GM21526 (cell line): Measurements from ENCODE around the gene PPTC7.
"Not testable (repeated sequence)": the region's sequence is repeated elsewhere in the genome, so short reads cannot be mapped to it uniquely, and the experiment has no call there.

Experiments
- ATAC-seq: cut with Tn5 transposase; IDR thresholded peaks from one replicate; pipeline ENCODE4 v1.9.1; 2021; ENCODE audit warnings: moderate library complexity; ENCODE audit not compliant: unreplicated experiment, low FRiP score

Gene PPTC7

GRCh38 chr12:110562386-110562785 lies 20.7 kb downstream of the PPTC7 start:
- ATAC-seq: not testable (repeated sequence)

- ATAC-seq: no peak
Observed at GRCh38 chr12:110561471-110562201, 21.5 kb downstream of the PPTC7 start.

GRCh38 chr12:110560946-110561345 lies 22.2 kb downstream of the PPTC7 start:
- no peak for ATAC-seq

- ATAC-seq: no peak
Observed at GRCh38 chr12:110560048-110560447, 23.1 kb downstream of the PPTC7 start.

- not testable (repeated sequence) for ATAC-seq
Observed at GRCh38 chr12:110558945-110559344, 24.2 kb downstream of the PPTC7 start.

GRCh38 chr12:110557300-110557699 lies 25.8 kb downstream of the PPTC7 start:
- ATAC-seq: no peak

- no peak for ATAC-seq
Observed at GRCh38 chr12:110556705-110557104, 26.4 kb downstream of the PPTC7 start.

- no peak for ATAC-seq
Observed at GRCh38 chr12:110555577-110556406, 27.3 kb downstream of the PPTC7 start.

- no peak for ATAC-seq
Observed at GRCh38 chr12:110554184-110554583, 28.9 kb downstream of the PPTC7 start.

GRCh38 chr12:110550981-110551380 lies 32.1 kb downstream of the PPTC7 start:
- ATAC-seq: no peak

- no peak for ATAC-seq
Observed at GRCh38 chr12:110549716-110550115, 33.4 kb downstream of the PPTC7 start.

GRCh38 chr12:110548678-110549077 lies 34.4 kb downstream of the PPTC7 start:
- ATAC-seq: no peak

GRCh38 chr12:110547090-110547489 lies 36.0 kb downstream of the PPTC7 start:
- no peak for ATAC-seq

GRCh38 chr12:110546339-110546738 lies 36.8 kb downstream of the PPTC7 start:
- ATAC-seq: no peak

GRCh38 chr12:110545812-110546211 lies 37.3 kb downstream of the PPTC7 start:
- ATAC-seq: no peak

GRCh38 chr12:110545259-110545658 lies 37.9 kb downstream of the PPTC7 start:
- ATAC-seq: not testable (repeated sequence)

GRCh38 chr12:110543965-110544364 lies 39.2 kb downstream of the PPTC7 start:
- no peak for ATAC-seq

- no peak for ATAC-seq
Observed at GRCh38 chr12:110543252-110543959, 39.7 kb downstream of the PPTC7 start.

GRCh38 chr12:110540048-110540447 lies 43.1 kb downstream of the PPTC7 start:
- ATAC-seq: no peak

- ATAC-seq: no peak
Observed at GRCh38 chr12:110538869-110539622, 44.1 kb downstream of the PPTC7 start.
